ENCODE measurements around the gene F13B.
"Not testable (repeated sequence)": the region's sequence is repeated elsewhere in the genome, so short reads cannot be mapped to it uniquely, and the experiment has no call there.

F13B gene

GRCh38 chr1:197042676-197043341 is 24.3 kb downstream of the F13B start:
- DNase-seq (ENCODE audit: low read depth) = no peak

GRCh38 chr1:197041486-197042353 is 25.3 kb downstream of the F13B start:
- DNase-seq (ENCODE audit: low read depth) = no peak

DNA sequence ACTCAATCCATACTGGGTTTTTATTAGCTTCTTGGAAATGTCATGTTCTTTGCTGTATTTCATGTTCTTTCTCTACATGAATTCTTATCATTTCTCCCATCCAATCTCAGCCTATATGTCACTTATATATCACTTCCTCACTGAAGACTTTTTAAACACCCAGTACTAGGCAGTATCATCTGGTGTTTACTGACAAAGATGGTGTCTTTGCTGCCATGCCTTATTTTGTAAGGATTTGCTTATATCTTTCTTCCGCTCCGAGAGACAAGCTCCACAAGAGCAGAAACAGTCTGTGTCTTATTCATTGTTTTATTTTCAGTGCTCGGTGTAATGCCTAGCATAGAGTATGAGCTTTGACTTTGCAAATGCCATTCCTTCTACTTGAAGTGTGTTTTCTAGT is 30.2 kb downstream of the F13B start:
- no peak for DNase-seq (ENCODE audit: low read depth)

- DNase-seq (ENCODE audit: low read depth) = not testable (repeated sequence)
Measured at GRCh38 chr1:197034631-197035339, 32.3 kb downstream of the F13B start.

GRCh38 chr1:197029749-197030148 is 37.3 kb downstream of the F13B start:
- no peak for DNase-seq (ENCODE audit: low read depth)

DNA sequence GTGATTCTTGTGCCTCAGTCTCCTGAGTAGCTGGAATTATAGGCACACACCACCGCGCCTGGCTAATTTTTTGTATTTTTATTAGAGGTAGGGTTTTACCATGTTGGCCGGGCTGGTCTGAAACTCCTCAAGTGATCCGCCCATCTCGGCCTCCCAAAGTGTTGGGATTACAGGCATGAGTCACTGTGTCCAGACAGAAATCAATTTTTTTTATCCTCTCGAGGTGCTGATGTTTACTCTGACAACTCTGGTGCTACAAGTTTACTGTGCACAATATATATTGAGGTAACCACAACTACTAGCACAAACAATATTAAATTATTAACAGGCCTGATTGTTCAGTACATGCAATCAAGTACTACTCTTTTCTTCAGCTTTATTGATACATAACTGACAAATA is 39.7 kb downstream of the F13B start:
- DNase-seq (ENCODE audit: low read depth) = no peak

GRCh38 chr1:197024460-197024859 is 42.6 kb downstream of the F13B start:
- DNase-seq (ENCODE audit: low read depth) = no peak

- no peak for DNase-seq (ENCODE audit: low read depth)
Measured at GRCh38 chr1:197021716-197022115, 45.3 kb downstream of the F13B start.

GRCh38 chr1:197017558-197018146 is 49.4 kb downstream of the F13B start:
- DNase-seq (ENCODE audit: low read depth) = no peak

- DNase-seq (ENCODE audit: low read depth) = no peak
Measured at GRCh38 chr1:197016751-197017150, 50.3 kb downstream of the F13B start.

DNA sequence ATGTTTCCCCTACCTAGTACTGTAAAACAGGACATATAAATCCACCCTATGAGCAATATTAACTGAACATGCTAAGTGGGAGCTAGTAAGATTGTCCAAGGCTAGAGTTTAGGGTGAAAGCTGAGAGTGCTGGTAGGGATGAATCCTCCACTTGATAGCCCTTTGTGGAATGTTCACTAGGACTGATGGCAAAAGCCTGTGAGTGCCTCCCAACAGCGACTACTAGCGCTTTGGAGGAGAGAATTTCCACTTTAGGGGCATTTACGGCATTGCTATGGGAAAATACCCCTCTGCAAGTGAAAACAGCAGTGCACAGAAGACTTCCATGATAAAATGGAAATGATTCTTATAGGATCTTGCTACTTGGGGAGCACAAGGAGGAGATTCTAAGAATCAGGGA is 53.8 kb downstream of the F13B start:
- DNase-seq (ENCODE audit: low read depth) = no peak

GRCh38 chr1:197011614-197012013 is 55.4 kb downstream of the F13B start:
- no peak for DNase-seq (ENCODE audit: low read depth)

DNA sequence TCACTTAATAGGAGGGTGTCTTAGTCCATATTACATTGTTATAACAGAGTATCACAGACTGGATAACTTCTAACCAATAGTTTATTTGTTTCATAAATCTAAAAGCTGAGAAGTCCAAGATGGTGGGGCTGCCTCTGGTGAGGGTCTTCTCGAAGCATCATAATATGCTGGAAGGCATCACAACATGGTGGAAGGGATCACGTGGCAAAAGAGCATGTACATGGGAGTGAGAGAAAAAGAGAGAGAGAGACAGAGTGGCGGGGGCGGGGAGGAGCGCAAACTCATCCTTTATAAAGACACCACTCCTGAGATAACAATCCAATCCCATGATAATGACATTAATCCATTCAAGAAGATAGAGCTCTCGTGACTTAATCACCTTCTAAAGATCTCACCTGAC is 58.2 kb downstream of the F13B start:
- no peak for DNase-seq (ENCODE audit: low read depth)

- DNase-seq (ENCODE audit: low read depth) = no peak
Measured at GRCh38 chr1:197003132-197003531, 63.9 kb downstream of the F13B start.

DNA sequence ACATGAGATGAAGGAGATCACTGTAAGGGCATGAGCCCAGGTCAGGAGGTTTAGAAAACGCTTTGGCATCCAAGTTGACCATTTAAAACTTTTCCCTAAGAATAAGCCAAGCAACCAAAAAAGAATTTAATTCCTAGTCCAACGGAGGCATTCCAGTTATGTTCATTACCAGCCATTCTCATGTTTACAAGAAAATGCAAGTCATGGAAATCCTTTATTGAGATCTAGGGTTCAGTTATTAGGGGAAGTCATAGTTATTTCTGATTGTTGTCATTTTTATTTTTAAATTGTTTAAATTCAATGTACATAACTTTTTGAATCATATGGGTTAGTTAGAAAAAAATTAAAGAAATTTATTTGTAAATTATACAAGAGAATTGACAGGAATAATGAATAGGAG is 65.2 kb downstream of the F13B start:
- DNase-seq (ENCODE audit: low read depth) = no peak

DNA sequence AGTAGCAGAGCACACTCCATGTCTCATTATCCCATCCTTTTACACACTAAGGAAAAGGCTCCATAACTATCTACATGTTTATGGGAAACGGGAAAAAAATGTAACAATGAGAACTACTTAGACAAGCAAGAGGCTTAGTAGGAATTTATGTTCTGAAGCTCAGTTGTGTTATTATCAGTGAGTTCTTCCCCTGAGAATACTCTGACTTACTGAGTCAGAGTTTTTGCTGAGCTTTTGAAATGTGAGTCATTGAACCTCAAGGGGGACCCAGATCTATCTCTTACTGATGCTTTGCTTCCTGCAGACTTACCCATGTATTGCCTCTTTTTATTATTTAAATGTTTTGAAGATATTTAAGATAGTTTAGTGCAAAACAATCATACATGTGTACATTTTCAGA is 69.6 kb downstream of the F13B start:
- DNase-seq (ENCODE audit: low read depth) = no peak

DNA sequence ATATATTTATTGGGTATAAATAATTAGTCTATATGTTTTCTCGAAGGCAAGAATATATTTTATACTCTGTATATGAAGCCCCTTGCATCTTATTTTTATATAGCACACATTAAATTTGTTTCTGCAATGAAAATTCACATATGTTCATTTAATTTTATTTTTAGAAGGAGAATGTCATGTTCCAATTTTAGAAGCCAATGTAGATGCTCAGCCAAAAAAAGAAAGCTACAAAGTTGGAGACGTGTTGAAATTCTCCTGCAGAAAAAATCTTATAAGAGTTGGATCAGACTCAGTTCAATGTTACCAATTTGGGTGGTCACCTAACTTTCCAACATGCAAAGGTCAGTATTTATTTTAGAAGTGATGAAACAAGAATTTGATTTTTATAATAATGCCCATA is 73.1 kb downstream of the F13B start:
- no peak for DNase-seq (ENCODE audit: low read depth)

- DNase-seq (ENCODE audit: low read depth) = not testable (repeated sequence)
Measured at GRCh38 chr1:196991919-196992651, 75.0 kb downstream of the F13B start.

All from stimulated activated CD8-positive, alpha-beta memory T cell treated with anti-CD3 and anti-CD28 coated beads, Interleukin-15, amount 100 ng/mL, for 1 hour (primary cell).